ENCODE data around the gene PIPOX.

The PIPOX gene

GRCh38 chr17:29045026-29045425, 2.1 kb downstream of the PIPOX start:
- in situ Hi-C loops (cut with HindIII; ENCODE audit: low sequenced_read_pairs), result no loop called here
- no peak for TF ChIP-seq CTCF (IDR thresholded peaks at IDR 0.05; ENCODE audit: low read depth, low read length, missing control alignments)
- DNase-seq (ENCODE audit: low read depth), result no peak
- H3K4me3 ChIP-seq (ENCODE audit: low read depth, low read length), result no peak overlapping the region

GRCh38 chr17:29045734-29046472, 3.0 kb downstream of the PIPOX start:
- in situ Hi-C loops (cut with HindIII; ENCODE audit: low sequenced_read_pairs), result no loop called here
- no peak for DNase-seq (ENCODE audit: low read depth)

GRCh38 chr17:29046473-29046839, 3.5 kb downstream of the PIPOX start:
- in situ Hi-C loops (cut with HindIII; ENCODE audit: low sequenced_read_pairs), result no loop called here
- no peak overlapping the region for H3K4me3 ChIP-seq (ENCODE audit: low read depth, low read length)
- DNase-seq (ENCODE audit: low read depth), result no peak
- no peak for TF ChIP-seq CTCF (IDR thresholded peaks at IDR 0.05; ENCODE audit: low read depth, low read length, missing control alignments)

More at GRCh38 chr17:29045734-29046472, 3.0 kb downstream of the PIPOX start:
- no peak for TF ChIP-seq CTCF (IDR thresholded peaks at IDR 0.05; ENCODE audit: low read depth, low read length, missing control alignments)
- H3K4me3 ChIP-seq (ENCODE audit: low read depth, low read length), result no peak overlapping the region

- DNase-seq (ENCODE audit: low read depth), result no peak
- in situ Hi-C loops (cut with HindIII; ENCODE audit: low sequenced_read_pairs), result no loop called here
- TF ChIP-seq CTCF (IDR thresholded peaks at IDR 0.05; ENCODE audit: low read depth, low read length, missing control alignments), result no peak
- H3K4me3 ChIP-seq (ENCODE audit: low read depth, low read length), result no peak overlapping the region
These were observed 5.8 kb downstream of the PIPOX start for GRCh38 chr17:29048440-29049368.

GRCh38 chr17:29049541-29050145, 6.7 kb downstream of the PIPOX start:
- TF ChIP-seq CTCF (IDR thresholded peaks at IDR 0.05; ENCODE audit: low read depth, low read length, missing control alignments), result no peak
- DNase-seq (ENCODE audit: low read depth), result no peak
- in situ Hi-C loops (cut with HindIII; ENCODE audit: low sequenced_read_pairs), result no loop called here
- no peak overlapping the region for H3K4me3 ChIP-seq (ENCODE audit: low read depth, low read length)

GRCh38 chr17:29050176-29050575, 7.2 kb downstream of the PIPOX start:
- DNase-seq (ENCODE audit: low read depth), result no peak
- in situ Hi-C loops (cut with HindIII; ENCODE audit: low sequenced_read_pairs), result no loop called here
- no peak overlapping the region for H3K4me3 ChIP-seq (ENCODE audit: low read depth, low read length)
- TF ChIP-seq CTCF (IDR thresholded peaks at IDR 0.05; ENCODE audit: low read depth, low read length, missing control alignments), result no peak

Data from astrocyte of the cerebellum (primary cell).